GM23338 (cell line): ENCODE measurements around the gene CFAP410. TPM values are rescaled to one million over a fixed set of nuclear protein-coding genes. Genes with fewer than 3 reads are reported as not detected.

ENCODE experiments used
- ATAC-seq: fragments of 200-7000 bp; cut with Tn5 transposase; 3 replicates; pipeline ENCODE4 v1.9.1; 2020
- DNase-seq: peaks from one replicate; pipeline ENCODE4 v3.0.0-alpha.2; 2015; ENCODE audit warnings: low spot score
- H2AFZ ChIP-seq: fragments of 200-600 bp; sonication (generic); 2 replicates; pipeline ENCODE4 v1.8.0; 2016; ENCODE audit warnings: antibody characterized with exemption, mild to moderate bottlenecking, moderate library complexity
- H3F3A ChIP-seq: fragments of 200-600 bp; sonication (generic); replicated peaks from 2 replicates; pipeline ENCODE4 v1.8.0; 2017; ENCODE audit warnings: antibody characterized with exemption, mixed run types, low read depth
- H3K27ac ChIP-seq: fragments of 200-600 bp; sonication (generic); 2 replicates; pipeline ENCODE4 v1.6.1; 2016; ENCODE audit warnings: low read depth
- H3K27me3 ChIP-seq: fragments of 200-600 bp; sonication (generic); 2 replicates; pipeline ENCODE4 v1.8.0; 2016; ENCODE audit warnings: mild to moderate bottlenecking, mixed run types, moderate library complexity; ENCODE audit not compliant: insufficient read depth
- H3K36me3 ChIP-seq: fragments of 200-600 bp; sonication (generic); 2 replicates; pipeline ENCODE4 v1.8.0; 2016; ENCODE audit warnings: mild to moderate bottlenecking; ENCODE audit not compliant: insufficient read depth
- H3K4me1 ChIP-seq: fragments of 200-600 bp; sonication (generic); 2 replicates; pipeline ENCODE4 v1.8.0; 2016; ENCODE audit warnings: mild to moderate bottlenecking, moderate library complexity; ENCODE audit not compliant: insufficient read depth
- H3K4me2 ChIP-seq: fragments of 200-600 bp; sonication (generic); 2 replicates; pipeline ENCODE4 v1.7.1; 2017; ENCODE audit warnings: mixed run types
- H3K4me3 ChIP-seq: fragments of 200-600 bp; sonication (generic); 2 replicates; pipeline ENCODE4 v1.6.1; 2016; ENCODE audit warnings: mixed run types
- H3K79me2 ChIP-seq: fragments of 200-600 bp; sonication (generic); replicated peaks from 2 replicates; pipeline ENCODE4 v1.8.0; 2017; ENCODE audit warnings: mild to moderate bottlenecking; ENCODE audit not compliant: insufficient read depth
- H3K9me2 ChIP-seq: fragments of 200-600 bp; sonication (generic); 2 replicates; pipeline ENCODE4 v1.8.0; 2017; ENCODE audit not compliant: insufficient read depth
- H4K20me1 ChIP-seq: fragments of 200-600 bp; sonication (generic); replicated peaks from 2 replicates; pipeline ENCODE4 v1.8.0; 2017; ENCODE audit warnings: mild to moderate bottlenecking; ENCODE audit not compliant: insufficient read depth
- H3K27ac Mint-ChIP-seq: 2 replicates; pipeline ENCODE4 v1.8.0; 2020; ENCODE audit warnings: inconsistent platforms, mild to moderate bottlenecking, moderate library complexity, mixed read lengths
- H3K27me3 Mint-ChIP-seq: 3 replicates; pipeline ENCODE4 v1.8.0; 2022; ENCODE audit warnings: low read depth, mild to moderate bottlenecking, moderate library complexity, mixed read lengths, inconsistent platforms; ENCODE audit not compliant: insufficient read depth, poor library complexity
- H3K36me3 Mint-ChIP-seq: 3 replicates; pipeline ENCODE4 v1.8.0; 2021; ENCODE audit warnings: low read depth, mild to moderate bottlenecking, inconsistent platforms, moderate library complexity, mixed read lengths
- H3K4me1 Mint-ChIP-seq: 3 replicates; pipeline ENCODE4 v1.8.0; 2020; ENCODE audit warnings: mild to moderate bottlenecking, inconsistent platforms, mixed read lengths
- H3K4me3 Mint-ChIP-seq: 3 replicates; pipeline ENCODE4 v1.8.0; 2021; ENCODE audit warnings: moderate library complexity, mild to moderate bottlenecking, inconsistent platforms, mixed read lengths
- H3K9me3 Mint-ChIP-seq: 3 replicates; pipeline ENCODE4 v1.8.0; 2020; ENCODE audit warnings: moderate library complexity, mild to moderate bottlenecking, inconsistent platforms, mixed read lengths
- CTCF ChIP-seq, 2 experiments: fragments of 200-600 bp in 1 of 2; sonication (generic) in 1 of 2; conservative IDR thresholded peaks; 2 replicates each; pipeline versions ENCODE4 v1.5.1 to v1.6.1; 2016 to 2017; ENCODE audit warnings: antibody characterized with exemption in 2 of 2, low read depth in 2 of 2, mild to moderate bottlenecking in 2 of 2, moderate library complexity in 1 of 2
- EZH2 ChIP-seq: fragments of 200-600 bp; sonication (generic); IDR thresholded peaks from one replicate; pipeline ENCODE4 v1.8.0; 2017; ENCODE audit warnings: antibody characterized with exemption, mild to moderate bottlenecking, low read depth; ENCODE audit not compliant: unreplicated experiment
- JUNB ChIP-seq: IDR thresholded peaks from one replicate; pipeline ENCODE4 v1.6.1; 2016; ENCODE audit warnings: antibody characterized with exemption; ENCODE audit not compliant: unreplicated experiment
- NANOG ChIP-seq: IDR thresholded peaks from 2 replicates; pipeline ENCODE4 v1.6.1; 2016; ENCODE audit warnings: antibody characterized with exemption, borderline replicate concordance
- POLR2AphosphoS5 ChIP-seq: IDR thresholded peaks from 2 replicates; pipeline ENCODE4 v1.6.1; 2016; ENCODE audit warnings: antibody characterized with exemption, low read depth
- REST ChIP-seq: IDR thresholded peaks from one replicate; pipeline ENCODE4 v1.6.1; 2018; ENCODE audit warnings: antibody characterized with exemption; ENCODE audit not compliant: unreplicated experiment
- ZNF114 ChIP-seq: fragments of 250-450 bp; sonication (Bioruptor Pico); IDR thresholded peaks from 2 replicates; pipeline ENCODE4 v1.5.0; 2020; ENCODE audit warnings: mild to moderate bottlenecking, moderate library complexity
- ZNF462 ChIP-seq: fragments of 250-450 bp; sonication (Bioruptor Pico); IDR thresholded peaks from 2 replicates; pipeline ENCODE4 v1.5.0; 2020; ENCODE audit warnings: mild to moderate bottlenecking, moderate library complexity
- polyA plus RNA-seq: library from polyadenylated mRNA; unstranded; fragments of >200 nt; fragmentation: Nextera tagmentation; extraction: Ambion mirVana; gene quantifications from 2 replicates; pipeline ENCODE4 v1.2.1, GENCODE V29; 2016
- total RNA-seq: library from RNA; depleted of rRNA; stranded (reverse); fragments of >200 nt; shearing (Covaris generic); gene quantifications from 2 replicates; pipeline ENCODE4 v1.2.3, GENCODE V29; 2014

CFAP410 gene
- total and polyA plus RNA-seq, 2 experiments from 2014 or later, result 11.0 to 24.0 TPM

- DNase-seq (peak; percentile 62), ATAC-seq (peak; percentile 41)
- no peaks in the 10 kb centered on the region for H4K20me1 ChIP-seq
- peak overlapping the region; percentile 78 for H2AFZ ChIP-seq
- Mint-ChIP-seq H3K36me3 (no peaks in the 10 kb centered on the region), H3K27ac (no peak overlapping the region), H3K27me3 (peaks cover 33% of the 10 kb centered on the region), H3K4me3 (peak overlapping the region; percentile 57; the same call in 2 of the 3 replicates), H3K4me1 (no peaks in the 10 kb centered on the region; the same call in 2 of the 3 replicates), H3K9me3 (no peaks in the 10 kb centered on the region)
- no peaks in the 10 kb centered on the region for H3K36me3 ChIP-seq
- H3F3A ChIP-seq, result no peaks in the 10 kb centered on the region
- peak overlapping the region; percentile 52; the same call in 1 of the 2 replicates for H3K4me3 ChIP-seq
- H3K4me2 ChIP-seq, result peak overlapping the region; percentile 73; the same call in 1 of the 2 replicates
- no peak overlapping the region for H3K27ac ChIP-seq
- peaks cover 36% of the 10 kb centered on the region for H3K27me3 ChIP-seq
- H3K79me2 ChIP-seq, result no peaks in the 10 kb centered on the region
- no peaks in the 10 kb centered on the region for H3K9me2 ChIP-seq
- no peak for TF ChIP-seq JUNB
- no peak for TF ChIP-seq CTCF (conservative IDR thresholded peaks at IDR 0.05; ENCODE audit: low read depth in 2 of 2)
- no peak for TF ChIP-seq ZNF114
- no peak for TF ChIP-seq POLR2AphosphoS5
- TF ChIP-seq NANOG, result no peak
- TF ChIP-seq EZH2, result peak; percentile 45
- no peaks in the 10 kb centered on the region; the same call in 1 of the 2 replicates for H3K4me1 ChIP-seq
Observed at GRCh38 chr21:44349847-44350772, 10.9 kb upstream of the CFAP410 start.

- H3K36me3 Mint-ChIP-seq, result no peaks in the 10 kb centered on the region
- no peak overlapping the region for H3K27ac ChIP-seq
- no peaks in the 10 kb centered on the region; the same call in 1 of the 3 replicates for H3K4me1 Mint-ChIP-seq
- no peak overlapping the region; the same call in 1 of the 2 replicates for H3K4me3 ChIP-seq
- TF ChIP-seq NANOG (no peak), POLR2AphosphoS5 (no peak), REST (no peak), ZNF114 (no peak), ZNF462 (CRISPR knock-in tag) (no peak), JUNB (no peak)
- no peaks in the 10 kb centered on the region for H3K9me3 Mint-ChIP-seq
- no peak overlapping the region for H3K27ac Mint-ChIP-seq
- ATAC-seq, result peak; percentile 8
- peak overlapping the region; percentile 55; the same call in 1 of the 2 replicates for H3K4me2 ChIP-seq
- no peaks in the 10 kb centered on the region for H3K79me2 ChIP-seq
- peak overlapping the region; percentile 10; the same call in 2 of the 3 replicates for H3K4me3 Mint-ChIP-seq
- no peaks in the 10 kb centered on the region for H4K20me1 ChIP-seq
- H3K27me3 ChIP-seq, result peaks cover 36% of the 10 kb centered on the region
- no peaks in the 10 kb centered on the region for H3K9me2 ChIP-seq
- DNase-seq, result no peak
- no peaks in the 10 kb centered on the region for H3K36me3 ChIP-seq
- H3F3A ChIP-seq, result no peaks in the 10 kb centered on the region
- H3K4me1 ChIP-seq, result no peaks in the 10 kb centered on the region; the same call in 1 of the 2 replicates
- H3K27me3 Mint-ChIP-seq, result peaks cover 39% of the 10 kb centered on the region
- H2AFZ ChIP-seq, result peak overlapping the region; percentile 78
Observed at GRCh38 chr21:44349416-44349846, 10.2 kb upstream of the CFAP410 start.
